Activated naive CD8-positive, alpha-beta T cell (primary cell): ENCODE data around the gene ARPC4.
"Not testable (repeated sequence)": the region's sequence is repeated elsewhere in the genome, so short reads cannot be mapped to it uniquely, and the experiment has no call there.

Source experiments
- H3K27ac Mint-ChIP-seq: one replicate; pipeline ENCODE4 v1.8.0; 2021; ENCODE audit warnings: mixed read lengths
- H3K27me3 Mint-ChIP-seq: one replicate; pipeline ENCODE4 v1.8.0; 2021; ENCODE audit warnings: mixed read lengths
- H3K36me3 Mint-ChIP-seq: one replicate; pipeline ENCODE4 v1.8.0; 2021; ENCODE audit warnings: mixed read lengths
- H3K4me1 Mint-ChIP-seq: one replicate; pipeline ENCODE4 v1.8.0; 2021; ENCODE audit warnings: low read depth, mixed read lengths
- H3K4me3 Mint-ChIP-seq: one replicate; pipeline ENCODE4 v1.8.0; 2021; ENCODE audit warnings: mild to moderate bottlenecking, mixed read lengths
- H3K9me3 Mint-ChIP-seq: one replicate; pipeline ENCODE4 v1.8.0; 2021; ENCODE audit warnings: low read depth, mixed read lengths

The ARPC4 gene

GRCh38 chr3:9762871-9763270, 30.0 kb upstream of the ARPC4 start:
- no peak overlapping the region for H3K4me3 Mint-ChIP-seq
- peaks cover 11% of the 10 kb centered on the region for H3K36me3 Mint-ChIP-seq
- H3K9me3 Mint-ChIP-seq, result no peaks in the 10 kb centered on the region
- H3K4me1 Mint-ChIP-seq, result peaks cover 3% of the 10 kb centered on the region
- no peak overlapping the region for H3K27ac Mint-ChIP-seq
- H3K27me3 Mint-ChIP-seq, result no peaks in the 10 kb centered on the region

- peaks cover 3% of the 10 kb centered on the region for H3K36me3 Mint-ChIP-seq
- H3K9me3 Mint-ChIP-seq, result no peaks in the 10 kb centered on the region
- H3K4me3 Mint-ChIP-seq, result no peak overlapping the region
- peaks cover 15% of the 10 kb centered on the region for H3K4me1 Mint-ChIP-seq
- H3K27me3 Mint-ChIP-seq, result no peaks in the 10 kb centered on the region
- H3K27ac Mint-ChIP-seq, result no peak overlapping the region
Observed at GRCh38 chr3:9765865-9766264, 27.0 kb upstream of the ARPC4 start.

- peaks cover 17% of the 10 kb centered on the region for H3K4me1 Mint-ChIP-seq
Observed at GRCh38 chr3:9767418-9767817, 25.5 kb upstream of the ARPC4 start.

GRCh38 chr3:9768141-9768775, 24.6 kb upstream of the ARPC4 start:
- H3K4me1 Mint-ChIP-seq, result peaks cover 17% of the 10 kb centered on the region
- no peaks in the 10 kb centered on the region for H3K36me3 Mint-ChIP-seq
- no peak overlapping the region for H3K4me3 Mint-ChIP-seq
- H3K27me3 Mint-ChIP-seq, result no peaks in the 10 kb centered on the region
- H3K9me3 Mint-ChIP-seq, result no peaks in the 10 kb centered on the region
- H3K27ac Mint-ChIP-seq, result peak overlapping the region; percentile 28

More at GRCh38 chr3:9767418-9767817, 25.5 kb upstream of the ARPC4 start:
- Mint-ChIP-seq H3K36me3 (no peaks in the 10 kb centered on the region), H3K4me3 (no peak overlapping the region), H3K27me3 (no peaks in the 10 kb centered on the region), H3K27ac (no peak overlapping the region), H3K9me3 (no peaks in the 10 kb centered on the region)

DNA sequence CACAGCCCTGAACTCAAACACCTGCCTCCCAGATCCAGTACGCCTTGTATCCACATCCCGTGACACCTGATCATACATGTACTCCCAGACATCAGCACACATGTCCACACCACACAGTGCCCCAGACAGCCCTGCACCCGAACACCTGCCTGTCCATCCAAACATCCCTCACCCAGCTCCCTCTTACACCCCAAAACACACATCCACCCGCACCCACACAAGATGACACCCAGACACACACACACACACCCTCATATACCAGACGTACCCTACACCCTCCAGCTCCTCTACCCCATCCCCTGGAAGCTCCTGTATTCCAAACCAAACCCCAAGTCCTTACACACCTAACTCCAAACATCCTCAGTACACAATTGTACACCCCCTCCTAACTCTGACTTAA, 23.9 kb upstream of the ARPC4 start:
- Mint-ChIP-seq H3K27me3 (no peaks in the 10 kb centered on the region), H3K4me3 (peak overlapping the region; percentile 72), H3K36me3 (no peaks in the 10 kb centered on the region), H3K27ac (peak overlapping the region; percentile 54), H3K9me3 (no peaks in the 10 kb centered on the region), H3K4me1 (peaks cover 15% of the 10 kb centered on the region)

- Mint-ChIP-seq H3K27ac (peak within 1 kb of the TSS; percentile 54), H3K27me3 (no peaks in the 10 kb centered on the region), H3K4me3 (peak within 1 kb of the TSS; percentile 72), H3K36me3 (no peaks in the 10 kb centered on the region), H3K9me3 (no peaks in the 10 kb centered on the region), H3K4me1 (peaks cover 15% of the 10 kb centered on the region)
Observed at GRCh38 chr3:9769426-9770275, 23.2 kb upstream of the ARPC4 start, which contains the start of gene CAMK1. CAMK1 (minus strand) TSS chr3:9769947; CDS start chr3:9767749, 2,198 bp downstream.

GRCh38 chr3:9770276-9770812, 22.5 kb upstream of the ARPC4 start:
- no peaks in the 10 kb centered on the region for H3K9me3 Mint-ChIP-seq
- H3K4me3 Mint-ChIP-seq, result peak overlapping the region; percentile 40
- no peak overlapping the region for H3K27ac Mint-ChIP-seq
- H3K4me1 Mint-ChIP-seq, result peaks cover 18% of the 10 kb centered on the region
- H3K36me3 Mint-ChIP-seq, result no peaks in the 10 kb centered on the region
- H3K27me3 Mint-ChIP-seq, result no peaks in the 10 kb centered on the region

GRCh38 chr3:9771007-9771406, 21.9 kb upstream of the ARPC4 start:
- H3K9me3 Mint-ChIP-seq, H3K36me3 Mint-ChIP-seq, H3K27me3 Mint-ChIP-seq, H3K27ac Mint-ChIP-seq: not testable (repeated sequence)
- Mint-ChIP-seq H3K4me3 (peak overlapping the region; percentile 27), H3K4me1 (peaks cover 21% of the 10 kb centered on the region)

- H3K27ac Mint-ChIP-seq, result peak overlapping the region; percentile 96
- H3K9me3 Mint-ChIP-seq, result no peaks in the 10 kb centered on the region
- no peaks in the 10 kb centered on the region for H3K27me3 Mint-ChIP-seq
- peaks cover 58% of the 10 kb centered on the region for H3K4me1 Mint-ChIP-seq
- H3K4me3 Mint-ChIP-seq, result peak overlapping the region; percentile 84
- peaks cover 8% of the 10 kb centered on the region for H3K36me3 Mint-ChIP-seq
Observed at GRCh38 chr3:9776896-9777693, 15.8 kb upstream of the ARPC4 start.

DNA sequence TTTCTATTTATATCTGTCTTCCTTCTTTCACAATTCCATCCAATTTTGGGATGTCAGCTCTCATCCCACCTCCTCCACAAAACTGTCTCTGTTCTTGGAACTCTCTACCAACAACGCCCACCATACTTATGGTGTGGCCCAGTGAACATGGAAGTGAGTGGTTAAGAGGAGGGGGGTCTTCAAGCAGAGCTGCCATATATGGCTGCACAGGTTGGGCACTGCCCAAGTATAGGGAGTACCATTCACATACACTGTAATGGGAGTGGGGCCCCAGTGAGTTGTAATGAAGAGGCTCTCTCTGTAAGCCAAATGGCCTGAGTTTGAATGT, 15.2 kb upstream of the ARPC4 start:
- Mint-ChIP-seq H3K4me1 (peaks cover 64% of the 10 kb centered on the region), H3K4me3 (peak overlapping the region; percentile 84), H3K36me3 (peaks cover 8% of the 10 kb centered on the region), H3K27ac (peak overlapping the region; percentile 96), H3K27me3 (no peaks in the 10 kb centered on the region), H3K9me3 (no peaks in the 10 kb centered on the region)

DNA sequence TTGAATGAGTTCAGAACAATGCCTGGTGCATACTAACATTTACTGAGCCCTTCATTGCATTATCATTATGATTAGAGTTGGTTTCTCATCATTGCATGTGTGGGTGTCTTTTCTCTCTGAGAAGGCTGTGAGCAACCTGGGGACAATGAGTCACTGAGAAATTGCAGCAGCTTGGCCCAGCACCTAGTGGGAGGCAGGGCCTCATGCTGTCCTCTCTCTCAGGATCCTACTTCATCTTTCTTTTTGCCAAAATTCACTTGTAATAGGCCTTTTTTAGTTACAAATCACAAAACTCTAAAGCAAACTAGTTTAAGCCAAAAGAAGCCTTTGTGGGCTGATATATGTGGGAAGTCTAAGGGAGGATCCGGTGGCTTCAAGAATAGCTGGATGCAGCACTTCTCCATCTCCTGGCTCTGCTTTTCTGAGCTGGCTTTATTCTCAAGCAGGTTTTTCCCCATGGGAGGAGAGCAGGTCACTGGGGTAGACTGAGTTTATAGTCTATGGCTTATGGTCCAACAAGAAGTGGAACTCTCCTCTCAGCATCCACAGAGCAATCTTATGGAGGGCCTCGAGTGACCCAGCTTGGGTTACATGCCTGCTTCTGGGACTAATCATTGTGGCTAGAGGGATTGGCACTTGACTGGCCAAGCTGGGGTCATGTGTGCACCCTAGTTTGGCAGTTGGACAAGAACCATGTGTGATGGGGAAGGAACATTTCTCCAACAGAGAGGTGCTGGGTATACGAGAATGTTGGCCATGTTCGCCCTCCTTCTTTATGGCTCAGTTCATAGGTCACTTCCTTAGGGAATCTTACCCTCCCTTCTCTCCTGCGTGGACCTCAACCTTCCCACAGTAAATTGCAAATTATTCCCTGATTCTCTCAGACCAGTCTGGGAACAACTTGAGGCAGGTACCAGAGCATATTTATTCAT, 14.5 kb upstream of the ARPC4 start:
- no peaks in the 10 kb centered on the region for H3K27me3 Mint-ChIP-seq
- peak overlapping the region; percentile 96 for H3K27ac Mint-ChIP-seq
- peaks cover 68% of the 10 kb centered on the region for H3K4me1 Mint-ChIP-seq
- H3K36me3 Mint-ChIP-seq, result peaks cover 10% of the 10 kb centered on the region
- H3K4me3 Mint-ChIP-seq, result peak overlapping the region; percentile 84
- no peaks in the 10 kb centered on the region for H3K9me3 Mint-ChIP-seq

GRCh38 chr3:9779075-9779593, 13.7 kb upstream of the ARPC4 start:
- Mint-ChIP-seq H3K4me3 (peak overlapping the region; percentile 84), H3K9me3 (no peaks in the 10 kb centered on the region), H3K36me3 (peaks cover 10% of the 10 kb centered on the region), H3K27me3 (no peaks in the 10 kb centered on the region), H3K4me1 (peaks cover 68% of the 10 kb centered on the region), H3K27ac (peak overlapping the region; percentile 96)

DNA sequence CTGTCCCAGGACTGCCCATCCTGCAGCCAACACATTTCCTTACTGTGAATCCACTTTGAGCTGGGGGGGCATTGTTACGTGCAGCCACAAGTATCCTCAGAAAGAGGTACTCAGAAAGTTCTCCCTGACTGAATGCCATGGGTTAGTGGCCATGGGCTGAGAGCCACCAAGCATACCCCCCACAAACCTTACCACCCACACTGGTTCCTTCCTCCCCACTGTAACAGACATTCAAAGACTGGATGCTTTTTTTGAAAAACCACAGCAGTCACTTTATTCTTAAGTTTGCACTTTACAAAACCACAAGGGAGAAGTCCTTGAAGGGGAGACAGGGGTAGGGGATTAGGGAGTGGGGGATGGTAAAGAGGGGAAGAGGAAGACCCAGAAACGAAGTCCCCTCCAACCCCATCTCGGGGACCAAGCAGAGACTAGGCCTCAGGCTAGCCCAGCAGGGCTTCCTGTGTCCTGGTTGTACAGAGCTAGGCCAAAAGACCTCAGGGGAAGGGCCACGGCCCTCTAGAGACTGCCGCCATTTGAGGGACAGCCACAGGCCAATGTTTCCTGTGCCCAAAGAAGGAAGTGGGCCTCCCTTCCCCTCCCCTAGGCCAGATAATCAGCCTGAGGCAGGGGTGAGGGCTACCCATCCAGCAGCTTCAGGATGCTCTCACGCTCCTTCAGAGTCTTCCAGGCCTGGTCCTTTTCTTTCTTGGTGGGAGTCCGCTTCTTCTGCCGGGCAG, 13.0 kb upstream of the ARPC4 start:
- Mint-ChIP-seq H3K4me3 (peak overlapping the region; percentile 59), H3K27me3 (no peaks in the 10 kb centered on the region), H3K36me3 (peaks cover 10% of the 10 kb centered on the region), H3K9me3 (no peaks in the 10 kb centered on the region), H3K27ac (peak overlapping the region; percentile 96), H3K4me1 (peaks cover 68% of the 10 kb centered on the region)
